ENCODE results near the gene SLC1A7.

The SLC1A7 gene

DNA sequence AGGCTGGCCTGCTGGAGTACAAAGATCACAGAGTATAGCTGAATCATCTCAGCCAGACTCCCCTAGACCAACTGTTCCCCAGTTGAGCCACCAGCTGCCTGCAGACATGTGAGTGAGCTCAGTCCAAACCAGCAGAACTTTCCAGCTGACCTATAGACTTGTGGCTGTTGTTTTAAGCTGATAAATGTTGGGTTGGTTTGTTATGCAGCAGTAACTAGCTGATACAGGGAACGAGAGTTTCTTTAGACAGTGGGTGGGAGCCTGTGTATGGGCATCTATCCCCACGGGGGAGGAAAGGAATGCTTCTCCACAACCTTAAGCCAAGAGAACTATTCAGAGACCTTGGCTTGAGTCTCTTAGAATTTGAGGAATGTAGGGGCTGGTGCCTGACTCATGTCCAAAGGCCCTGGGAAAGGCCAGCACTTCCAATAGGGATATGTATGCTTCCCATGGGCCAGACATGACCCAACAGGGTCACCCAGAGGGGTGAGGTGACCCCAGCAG lies 30.1 kb downstream of the SLC1A7 start:
- Histone ChIP-seq H3K4me1 (ENCODE audit: insufficient read depth, low read length) (peaks cover 10% of the 10 kb centered on the region), H3K36me3 (ENCODE audit: insufficient read depth, low read length) (no peaks in the 10 kb centered on the region), H3K9me3 (ENCODE audit: control insufficient read depth, insufficient read depth, low read length) (no peaks in the 10 kb centered on the region), H3K9ac (ENCODE audit: low read depth, low read length) (no peak overlapping the region)

- Histone ChIP-seq H3K9ac (ENCODE audit: low read depth, low read length) (no peak overlapping the region), H3K36me3 (ENCODE audit: insufficient read depth, low read length) (no peaks in the 10 kb centered on the region), H3K9me3 (ENCODE audit: control insufficient read depth, insufficient read depth, low read length) (no peaks in the 10 kb centered on the region), H3K4me1 (ENCODE audit: insufficient read depth, low read length) (peaks cover 10% of the 10 kb centered on the region)
These were observed 30.7 kb downstream of the SLC1A7 start for GRCh38 chr1:53111693-53112092.

DNA sequence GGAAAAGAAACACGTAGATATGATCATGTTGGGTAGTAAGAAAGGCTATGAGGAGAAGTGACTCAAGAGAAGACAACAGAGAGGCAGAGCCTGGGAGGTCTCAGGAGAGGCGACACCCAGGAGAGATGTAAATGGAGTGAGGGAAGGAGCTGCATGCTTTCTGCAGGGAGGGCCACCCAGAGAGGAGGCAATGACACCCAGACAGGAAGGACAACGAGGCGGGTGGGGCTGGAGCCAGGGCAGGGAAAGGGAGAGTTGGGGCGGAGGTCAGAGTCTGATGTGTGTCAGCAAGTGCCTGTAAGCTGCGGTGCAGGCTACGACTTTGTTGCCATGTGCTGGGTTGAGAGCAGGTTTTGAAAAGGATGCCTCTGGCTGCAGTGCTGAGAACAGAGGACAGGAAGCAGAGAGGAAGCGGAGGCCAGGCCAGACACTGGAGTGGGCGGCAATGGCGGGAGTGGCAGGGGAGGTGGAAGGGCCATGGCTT lies 31.3 kb downstream of the SLC1A7 start:
- Histone ChIP-seq H3K4me1 (ENCODE audit: insufficient read depth, low read length) (peaks cover 7% of the 10 kb centered on the region), H3K36me3 (ENCODE audit: insufficient read depth, low read length) (no peaks in the 10 kb centered on the region), H3K9ac (ENCODE audit: low read depth, low read length) (no peak overlapping the region), H3K9me3 (ENCODE audit: control insufficient read depth, insufficient read depth, low read length) (no peaks in the 10 kb centered on the region)

- Histone ChIP-seq H3K36me3 (ENCODE audit: insufficient read depth, low read length) (no peaks in the 10 kb centered on the region), H3K9me3 (ENCODE audit: control insufficient read depth, insufficient read depth, low read length) (no peaks in the 10 kb centered on the region), H3K9ac (ENCODE audit: low read depth, low read length) (no peak overlapping the region), H3K4me1 (ENCODE audit: insufficient read depth, low read length) (peaks cover 6% of the 10 kb centered on the region; the same call in 1 of the 2 replicates)
These were observed 31.9 kb downstream of the SLC1A7 start for GRCh38 chr1:53110370-53111072.

DNA sequence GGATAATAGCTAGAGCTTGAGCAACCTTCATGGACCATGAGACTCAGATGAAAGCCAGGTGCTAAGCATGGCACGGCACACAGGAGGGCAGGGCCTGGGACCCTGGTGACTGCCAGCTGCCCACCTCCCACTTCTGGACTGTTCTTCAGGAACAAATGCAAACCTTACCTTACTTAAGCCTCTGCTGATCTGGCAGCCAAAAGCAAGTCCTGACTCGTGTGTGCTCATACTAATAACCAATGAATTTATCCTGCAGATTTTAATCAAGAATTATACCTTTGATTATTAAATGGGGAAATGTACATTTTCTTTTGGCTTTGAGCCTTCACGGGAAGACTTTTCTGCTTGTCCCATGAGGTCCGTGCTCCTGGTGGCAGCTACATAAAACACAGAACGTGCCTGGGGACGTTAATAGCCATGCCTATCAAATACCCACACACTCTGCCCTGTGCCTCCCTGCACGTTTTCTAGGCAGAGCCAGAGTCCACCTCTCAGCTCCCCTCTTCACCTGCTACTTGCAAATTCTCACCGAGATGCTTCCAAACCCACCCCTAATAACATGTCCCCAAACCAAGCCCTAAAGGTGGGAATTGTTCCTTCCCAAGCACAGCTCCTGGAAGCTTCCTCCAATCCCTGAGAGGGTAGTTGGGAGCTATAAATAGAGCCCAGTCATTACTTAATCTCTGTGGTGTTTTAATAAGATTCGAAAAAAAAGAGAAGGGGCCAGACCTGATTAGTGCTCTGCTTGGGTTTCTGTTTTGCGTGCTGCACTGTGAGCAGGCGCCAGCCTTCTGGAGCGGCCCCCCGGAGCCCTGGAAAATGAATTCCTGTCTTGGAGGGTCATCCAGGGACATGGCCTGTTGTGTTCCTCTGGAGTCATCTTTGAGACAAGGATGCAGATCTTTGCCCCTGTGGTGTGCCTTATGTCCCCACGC lies 33.5 kb downstream of the SLC1A7 start:
- H3K4me1 ChIP-seq (ENCODE audit: insufficient read depth, low read length) = peaks cover 9% of the 10 kb centered on the region; the same call in 1 of the 2 replicates
- H3K9me3 ChIP-seq (ENCODE audit: control insufficient read depth, insufficient read depth, low read length) = no peaks in the 10 kb centered on the region
- H3K9ac ChIP-seq (ENCODE audit: low read depth, low read length) = no peak overlapping the region
- H3K36me3 ChIP-seq (ENCODE audit: insufficient read depth, low read length) = no peaks in the 10 kb centered on the region

DNA sequence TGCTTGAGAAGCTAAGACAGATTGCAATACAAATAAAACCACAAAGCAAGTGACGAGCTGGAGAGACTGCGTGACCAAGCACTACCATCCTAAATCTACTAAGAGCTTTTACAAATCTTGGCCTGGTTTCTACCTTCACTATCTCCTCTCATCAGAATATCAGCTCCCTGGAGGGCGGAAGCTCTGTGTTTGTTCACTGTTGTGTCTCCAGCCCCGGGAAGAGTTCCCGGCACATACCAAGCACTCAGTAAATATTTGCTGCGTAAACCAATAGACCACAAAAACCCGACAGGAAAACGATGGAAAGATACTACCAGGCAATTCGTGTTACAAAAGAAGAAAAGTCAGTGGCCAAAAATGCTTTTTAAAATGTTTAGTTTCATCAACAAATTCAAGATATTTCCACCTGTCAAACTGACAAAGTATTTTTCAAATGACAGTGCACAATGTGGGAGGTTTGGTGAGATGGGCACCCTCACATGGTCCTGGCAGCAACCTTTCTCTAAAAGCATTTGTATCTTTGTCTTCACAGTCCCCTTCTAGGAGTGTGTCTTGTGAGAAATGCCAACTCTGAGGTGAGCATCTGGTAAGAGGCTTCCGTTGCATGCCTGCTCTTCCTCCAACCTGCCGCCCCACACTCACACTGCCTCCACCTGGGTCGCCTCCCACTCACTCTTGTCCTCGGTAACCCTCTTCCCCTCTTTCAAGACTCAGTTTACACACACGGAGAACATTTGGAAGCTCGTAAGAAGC lies 34.7 kb downstream of the SLC1A7 start:
- Histone ChIP-seq H3K9me3 (ENCODE audit: control insufficient read depth, insufficient read depth, low read length) (no peaks in the 10 kb centered on the region), H3K9ac (ENCODE audit: low read depth, low read length) (no peak overlapping the region), H3K4me1 (ENCODE audit: insufficient read depth, low read length) (peaks cover 9% of the 10 kb centered on the region; the same call in 1 of the 2 replicates), H3K36me3 (ENCODE audit: insufficient read depth, low read length) (no peaks in the 10 kb centered on the region)

GRCh38 chr1:53107090-53107489 lies 35.3 kb downstream of the SLC1A7 start:
- Histone ChIP-seq H3K36me3 (ENCODE audit: insufficient read depth, low read length) (no peaks in the 10 kb centered on the region), H3K9me3 (ENCODE audit: control insufficient read depth, insufficient read depth, low read length) (no peaks in the 10 kb centered on the region), H3K9ac (ENCODE audit: low read depth, low read length) (no peak overlapping the region), H3K4me1 (ENCODE audit: insufficient read depth, low read length) (peaks cover 9% of the 10 kb centered on the region; the same call in 1 of the 2 replicates)

- H3K9me3 ChIP-seq (ENCODE audit: control insufficient read depth, insufficient read depth, low read length) = no peaks in the 10 kb centered on the region
- H3K36me3 ChIP-seq (ENCODE audit: insufficient read depth, low read length) = no peaks in the 10 kb centered on the region
- peaks cover 9% of the 10 kb centered on the region; the same call in 1 of the 2 replicates for H3K4me1 ChIP-seq (ENCODE audit: insufficient read depth, low read length)
- H3K9ac ChIP-seq (ENCODE audit: low read depth, low read length) = no peak overlapping the region
These were observed 38.0 kb downstream of the SLC1A7 start for GRCh38 chr1:53104289-53104913.

DNA sequence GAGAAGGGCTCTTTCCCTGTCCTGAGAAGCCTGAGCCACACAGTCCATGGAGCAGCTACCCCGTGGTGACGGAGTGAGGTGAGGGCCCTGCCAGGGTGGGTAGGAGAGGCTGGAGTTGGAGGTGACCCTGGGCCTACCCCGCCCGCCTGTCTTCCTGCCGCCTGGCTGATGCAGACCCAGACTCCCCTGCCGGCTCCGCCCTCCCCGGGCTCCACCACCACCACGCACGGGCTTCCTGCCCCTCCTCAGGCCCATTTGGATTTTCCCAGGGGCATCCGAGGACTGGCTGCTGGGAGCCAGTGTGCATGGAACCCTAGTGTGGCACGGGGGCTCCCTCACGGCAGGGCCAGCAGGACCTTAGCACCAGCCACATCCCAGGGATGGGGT lies 47.9 kb downstream of the SLC1A7 start:
- Histone ChIP-seq H3K9me3 (ENCODE audit: control insufficient read depth, insufficient read depth, low read length) (no peaks in the 10 kb centered on the region), H3K36me3 (ENCODE audit: insufficient read depth, low read length) (no peaks in the 10 kb centered on the region), H3K9ac (ENCODE audit: low read depth, low read length) (no peak overlapping the region), H3K4me1 (ENCODE audit: insufficient read depth, low read length) (peaks cover 2% of the 10 kb centered on the region; the same call in 1 of the 2 replicates)

GRCh38 chr1:53093778-53094532 lies 48.5 kb downstream of the SLC1A7 start:
- Histone ChIP-seq H3K9ac (ENCODE audit: low read depth, low read length) (no peak overlapping the region), H3K4me1 (ENCODE audit: insufficient read depth, low read length) (peaks cover 4% of the 10 kb centered on the region; the same call in 1 of the 2 replicates), H3K36me3 (ENCODE audit: insufficient read depth, low read length) (no peaks in the 10 kb centered on the region)

DNA sequence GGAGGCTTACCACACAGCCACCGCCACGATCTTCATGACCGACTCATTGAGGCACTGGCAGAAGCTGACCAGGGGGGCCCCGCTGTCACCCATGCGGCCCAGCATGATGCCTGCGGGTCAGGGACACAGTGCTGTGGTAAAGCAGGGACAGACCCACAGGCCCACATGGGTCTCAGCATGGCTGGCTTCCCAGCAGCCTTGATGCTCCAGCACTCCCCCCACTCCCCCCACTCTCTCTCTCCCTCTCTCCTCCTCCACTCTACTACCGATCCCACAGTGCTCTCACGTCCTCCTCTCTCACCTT lies 49.0 kb downstream of the SLC1A7 start:
- H3K36me3 ChIP-seq (ENCODE audit: insufficient read depth, low read length) = no peaks in the 10 kb centered on the region
- H3K9me3 ChIP-seq (ENCODE audit: control insufficient read depth, insufficient read depth, low read length) = no peaks in the 10 kb centered on the region
- H3K9ac ChIP-seq (ENCODE audit: low read depth, low read length) = no peak overlapping the region
- H3K4me1 ChIP-seq (ENCODE audit: insufficient read depth, low read length) = peaks cover 4% of the 10 kb centered on the region; the same call in 1 of the 2 replicates

More at GRCh38 chr1:53093778-53094532, 48.5 kb downstream of the SLC1A7 start:
- H3K9me3 ChIP-seq (ENCODE audit: control insufficient read depth, insufficient read depth, low read length) = no peaks in the 10 kb centered on the region

GRCh38 chr1:53092659-53093450 lies 49.6 kb downstream of the SLC1A7 start:
- Histone ChIP-seq H3K4me1 (ENCODE audit: insufficient read depth, low read length) (peaks cover 4% of the 10 kb centered on the region; the same call in 1 of the 2 replicates), H3K9me3 (ENCODE audit: control insufficient read depth, insufficient read depth, low read length) (no peaks in the 10 kb centered on the region), H3K36me3 (ENCODE audit: insufficient read depth, low read length) (no peaks in the 10 kb centered on the region), H3K9ac (ENCODE audit: low read depth, low read length) (no peak overlapping the region)

Data from ES-I3 (cell line).